GM10266 (cell line): ENCODE measurements around the gene BBC3.

Experiments
- DNase-seq: peaks from one replicate; pipeline ENCODE4 v3.0.0; 2012; ENCODE audit errors: extremely low spot score
- TF ChIP-seq, protein P1 (sequence below): IDR thresholded peaks from 2 replicates; pipeline ENCODE4 v1.5.1; 2012; ENCODE audit warnings: mild to moderate bottlenecking, low read depth; ENCODE audit not compliant: control insufficient read depth, insufficient read depth; ENCODE audit errors: missing control alignments

BBC3 gene

GRCh38 chr19:47210689-47211316 lies 20.2 kb downstream of the BBC3 start:
- peak; percentile 75 for DNase-seq
- TF ChIP-seq, protein P1, sequence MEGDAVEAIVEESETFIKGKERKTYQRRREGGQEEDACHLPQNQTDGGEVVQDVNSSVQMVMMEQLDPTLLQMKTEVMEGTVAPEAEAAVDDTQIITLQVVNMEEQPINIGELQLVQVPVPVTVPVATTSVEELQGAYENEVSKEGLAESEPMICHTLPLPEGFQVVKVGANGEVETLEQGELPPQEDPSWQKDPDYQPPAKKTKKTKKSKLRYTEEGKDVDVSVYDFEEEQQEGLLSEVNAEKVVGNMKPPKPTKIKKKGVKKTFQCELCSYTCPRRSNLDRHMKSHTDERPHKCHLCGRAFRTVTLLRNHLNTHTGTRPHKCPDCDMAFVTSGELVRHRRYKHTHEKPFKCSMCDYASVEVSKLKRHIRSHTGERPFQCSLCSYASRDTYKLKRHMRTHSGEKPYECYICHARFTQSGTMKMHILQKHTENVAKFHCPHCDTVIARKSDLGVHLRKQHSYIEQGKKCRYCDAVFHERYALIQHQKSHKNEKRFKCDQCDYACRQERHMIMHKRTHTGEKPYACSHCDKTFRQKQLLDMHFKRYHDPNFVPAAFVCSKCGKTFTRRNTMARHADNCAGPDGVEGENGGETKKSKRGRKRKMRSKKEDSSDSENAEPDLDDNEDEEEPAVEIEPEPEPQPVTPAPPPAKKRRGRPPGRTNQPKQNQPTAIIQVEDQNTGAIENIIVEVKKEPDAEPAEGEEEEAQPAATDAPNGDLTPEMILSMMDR: peak; percentile 82

DNA sequence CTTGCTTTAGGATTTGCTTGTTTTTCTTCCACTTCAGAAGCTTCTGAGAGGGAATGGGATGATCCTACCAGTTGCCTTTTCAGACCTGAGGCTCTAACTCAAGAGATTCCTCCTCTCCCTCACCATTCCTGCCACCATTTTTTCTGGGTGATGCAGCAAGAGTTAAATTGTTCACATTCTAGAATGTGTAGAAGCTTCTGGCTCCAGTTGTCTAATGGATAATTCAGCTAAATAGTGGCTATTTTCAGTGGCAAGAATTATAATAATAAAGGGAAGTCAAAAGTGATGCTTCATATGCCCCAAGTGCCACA lies 20.9 kb downstream of the BBC3 start:
- TF ChIP-seq, protein P1: no peak
- DNase-seq: no peak

- TF ChIP-seq, protein P1: no peak
- DNase-seq: no peak
Observed at GRCh38 chr19:47209319-47210179, 21.4 kb downstream of the BBC3 start.

DNA sequence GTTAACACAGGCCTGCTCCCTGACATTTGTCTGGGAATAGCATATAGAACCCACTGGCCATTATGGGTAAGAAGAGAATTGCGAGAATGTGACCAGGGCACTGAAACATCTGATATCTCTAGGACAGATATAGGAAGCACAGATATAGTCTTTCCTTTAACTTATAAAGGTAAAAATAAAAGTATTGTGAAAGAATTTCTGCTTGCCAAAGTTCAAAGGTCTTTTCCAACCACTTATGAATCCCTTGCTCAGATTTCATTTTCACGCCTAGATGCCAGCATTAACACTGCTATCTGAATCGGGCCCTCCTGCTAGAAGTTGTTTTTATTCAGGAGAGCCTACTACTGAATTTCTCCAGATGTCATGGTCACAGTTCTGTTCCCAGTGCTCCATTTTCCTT lies 27.7 kb downstream of the BBC3 start:
- no peak for DNase-seq
- TF ChIP-seq, protein P1: no peak

DNA sequence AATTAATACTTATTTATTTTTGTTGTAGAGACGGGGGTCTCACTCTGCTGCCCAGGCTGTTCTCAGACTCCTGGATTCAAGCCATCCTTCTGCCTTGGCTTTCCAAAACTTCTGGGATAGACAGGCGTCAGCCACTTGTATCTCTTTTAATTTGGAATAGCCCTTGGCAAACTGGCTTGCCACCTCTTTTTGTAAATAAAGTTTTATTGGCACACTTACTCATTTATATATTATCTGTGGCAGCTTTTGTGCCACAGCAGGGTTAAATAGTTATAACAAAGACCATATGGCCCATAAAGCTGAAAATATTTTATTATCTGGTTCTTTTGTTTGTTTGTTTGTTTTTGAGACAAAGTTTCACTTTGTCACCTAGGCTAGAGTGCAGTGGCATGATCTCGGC lies 30.5 kb downstream of the BBC3 start:
- TF ChIP-seq, protein P1: no peak
- no peak for DNase-seq

- TF ChIP-seq, protein P1: no peak
- DNase-seq: no peak
Observed at GRCh38 chr19:47197141-47197540, 33.9 kb downstream of the BBC3 start.

- TF ChIP-seq, protein P1: no peak
- DNase-seq: no peak
Observed at GRCh38 chr19:47195434-47195833, 35.6 kb downstream of the BBC3 start.
